ENCODE data around the gene TACR1. TPM values are rescaled to one million over a fixed set of nuclear protein-coding genes. Genes with fewer than 3 reads are reported as not detected.

TACR1 gene
- total RNA-seq, 4 donors from 2014 or later, result 3.3 to 10.8 (median 5.3) TPM

DNA sequence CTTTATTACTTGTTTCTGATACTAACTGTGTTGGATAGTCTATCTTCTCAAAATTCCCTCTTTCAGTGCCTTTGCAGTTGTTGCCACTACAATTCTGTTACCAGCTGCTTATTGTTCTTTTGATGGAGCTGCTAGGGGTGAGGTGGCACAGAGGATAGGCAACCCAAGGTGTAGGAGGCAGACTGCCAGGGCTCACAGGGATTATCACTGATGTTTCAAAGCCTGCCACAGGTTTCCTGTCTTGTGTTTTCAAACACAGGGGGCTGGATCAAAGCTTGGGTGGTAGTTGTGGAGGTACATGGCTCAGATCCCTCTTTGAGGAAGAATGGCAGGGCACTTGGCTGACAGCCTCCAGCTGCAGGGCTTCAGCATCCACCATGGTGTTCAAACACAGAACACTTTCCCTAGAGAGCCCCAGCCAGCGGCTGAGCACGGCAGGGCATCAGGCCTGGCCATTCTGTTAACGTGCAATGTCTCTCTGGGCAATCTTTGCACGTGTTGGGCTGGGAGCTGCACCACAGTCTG lies 153.7 kb downstream of the TACR1 start:
- 74 to 88% methylated on average over 4 of the region's 4 CpGs for WGBS, 2 donors
- H3K4me1 ChIP-seq, result peaks cover 0 to 18% (median 2%) of the 10 kb centered on the region in 4 donors
- H3K27ac ChIP-seq, result no peak overlapping the region
- H3K4me3 ChIP-seq, result no peak overlapping the region
- peaks cover 0 to 3% (median 0%) of the 10 kb centered on the region in 3 donors for H3K36me3 ChIP-seq
- no peaks in the 10 kb centered on the region for H3K9me3 ChIP-seq
- TF ChIP-seq POLR2A (IDR thresholded peaks at IDR 0.05) (no peak), EP300 (IDR thresholded peaks at IDR 0.05) (no peak), CTCF (IDR thresholded peaks at IDR 0.05) (no peak)
- H3K27me3 ChIP-seq, result no peaks in the 10 kb centered on the region
- DNase-seq (ENCODE audit: low spot score in 2 of 2), result no peak

DNA sequence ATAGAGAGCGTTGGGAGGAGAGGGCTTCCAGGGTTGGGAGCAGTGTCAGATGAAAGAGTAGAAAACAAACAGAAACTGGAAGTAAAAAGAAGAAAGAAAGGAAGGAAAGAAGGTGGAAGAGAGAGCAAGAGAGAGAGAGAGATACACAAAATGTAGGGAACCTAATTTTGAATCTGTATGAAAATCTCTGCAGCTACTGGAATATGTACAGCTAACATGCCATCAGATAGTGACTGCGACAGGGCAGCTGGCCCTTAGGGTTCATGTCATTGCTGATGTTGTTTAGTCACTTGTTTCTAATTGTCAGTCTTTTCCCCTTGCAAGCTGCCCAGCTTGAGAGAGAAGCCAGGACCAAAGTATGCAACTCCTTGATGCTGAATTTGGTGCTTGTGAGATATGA lies 155.0 kb downstream of the TACR1 start:
- no peak overlapping the region for H3K27ac ChIP-seq
- no peaks in the 10 kb centered on the region for H3K9me3 ChIP-seq
- TF ChIP-seq EP300 (IDR thresholded peaks at IDR 0.05) (no peak), CTCF (IDR thresholded peaks at IDR 0.05) (no peak), POLR2A (IDR thresholded peaks at IDR 0.05) (no peak)
- DNase-seq (ENCODE audit: low spot score in 2 of 2), result no peak
- H3K27me3 ChIP-seq, result no peaks in the 10 kb centered on the region
- H3K36me3 ChIP-seq, result no peaks in the 10 kb centered on the region
- H3K4me3 ChIP-seq, result no peak overlapping the region
- WGBS, 2 donors, result 88 to 98% methylated on average over 2 of the region's 2 CpGs
- peaks cover 0 to 18% (median 2%) of the 10 kb centered on the region in 4 donors for H3K4me1 ChIP-seq

- peaks cover 0 to 13% (median 2%) of the 10 kb centered on the region in 4 donors for H3K4me1 ChIP-seq
- no peak overlapping the region for H3K27ac ChIP-seq
- H3K36me3 ChIP-seq, result peaks cover 0 to 4% (median 0%) of the 10 kb centered on the region in 3 donors
- DNase-seq (ENCODE audit: low spot score in 2 of 2), result no peak
- H3K4me3 ChIP-seq, result no peak overlapping the region
- WGBS, 2 donors, result 68 to 91% methylated on average over 1 of the region's 1 CpG
- H3K27me3 ChIP-seq, result no peaks in the 10 kb centered on the region
- no peak for TF ChIP-seq EP300 (IDR thresholded peaks at IDR 0.05)
- TF ChIP-seq POLR2A (IDR thresholded peaks at IDR 0.05), result no peak
- no peak for TF ChIP-seq CTCF (IDR thresholded peaks at IDR 0.05)
- H3K9me3 ChIP-seq, result no peaks in the 10 kb centered on the region
These were observed 156.5 kb downstream of the TACR1 start for GRCh38 chr2:75042823-75043222.

GRCh38 chr2:75041731-75042600 lies 157.4 kb downstream of the TACR1 start:
- Histone ChIP-seq H3K9me3 (no peaks in the 10 kb centered on the region), H3K27ac (peak overlapping the region in 2 of 4 donors; percentile 2 to 33), H3K4me1 (peaks cover 0 to 13% (median 2%) of the 10 kb centered on the region in 4 donors), H3K27me3 (no peaks in the 10 kb centered on the region), H3K36me3 (peaks cover 0 to 4% (median 0%) of the 10 kb centered on the region in 3 donors), H3K4me3 (no peak overlapping the region)
- DNase-seq (ENCODE audit: low spot score in 2 of 2), result no peak
- WGBS, 2 donors, result 71 to 73% methylated on average over 7 of the region's 7 CpGs
- TF ChIP-seq POLR2A (IDR thresholded peaks at IDR 0.05) (no peak), EP300 (IDR thresholded peaks at IDR 0.05) (peak in 1 of 2 donors; percentile 50)

GRCh38 chr2:75041226-75041625 lies 158.1 kb downstream of the TACR1 start:
- Histone ChIP-seq H3K27ac (peak overlapping the region in 2 of 4 donors; percentile 2 to 33), H3K36me3 (peaks cover 0 to 4% (median 0%) of the 10 kb centered on the region in 3 donors), H3K4me1 (peaks cover 0 to 13% (median 2%) of the 10 kb centered on the region in 4 donors), H3K27me3 (no peaks in the 10 kb centered on the region), H3K9me3 (no peaks in the 10 kb centered on the region), H3K4me3 (no peak overlapping the region)
- WGBS, 2 donors, result 55 to 67% methylated on average over 2 of the region's 2 CpGs
- DNase-seq (ENCODE audit: low spot score in 2 of 2), result no peak
- TF ChIP-seq EP300 (IDR thresholded peaks at IDR 0.05) (no peak), POLR2A (IDR thresholded peaks at IDR 0.05) (no peak), CTCF (IDR thresholded peaks at IDR 0.05) (no peak)
